HG03439 (cell line): Measurements from ENCODE around the gene DCXR.

Experiments
- ATAC-seq: cut with Tn5 transposase; IDR thresholded peaks from one replicate; pipeline ENCODE4 v1.9.1; 2021; ENCODE audit warnings: mild to moderate bottlenecking, moderate library complexity; ENCODE audit not compliant: unreplicated experiment

Gene DCXR

GRCh38 chr17:82073446-82073845, 35.9 kb upstream of the DCXR start:
- ATAC-seq: no peak

GRCh38 chr17:82072827-82073226, 35.3 kb upstream of the DCXR start:
- no peak for ATAC-seq

- no peak for ATAC-seq
These were observed 33.1 kb upstream of the DCXR start for GRCh38 chr17:82070611-82071010.

GRCh38 chr17:82065638-82066303, 28.3 kb upstream of the DCXR start, which contains the start of gene DUS1L:
TSS of gene DUS1L (minus strand) at chr17:82065804. CDS start at chr17:82065059, 745 bp downstream.
- no peak for ATAC-seq

GRCh38 chr17:82065193-82065637, 27.7 kb upstream of the DCXR start:
- ATAC-seq: no peak

GRCh38 chr17:82064433-82065192, 27.1 kb upstream of the DCXR start:
- no peak for ATAC-seq

GRCh38 chr17:82063424-82064415, 26.2 kb upstream of the DCXR start:
- no peak for ATAC-seq

- ATAC-seq: no peak
These were observed 25.5 kb upstream of the DCXR start for GRCh38 chr17:82062984-82063368.

- no peak for ATAC-seq
These were observed 24.8 kb upstream of the DCXR start for GRCh38 chr17:82062076-82062983.

GRCh38 chr17:82061047-82061925, 23.8 kb upstream of the DCXR start:
- no peak for ATAC-seq

- ATAC-seq: no peak
These were observed 23.1 kb upstream of the DCXR start for GRCh38 chr17:82060614-82061013.

- ATAC-seq: no peak
These were observed 22.5 kb upstream of the DCXR start for GRCh38 chr17:82060001-82060380.

- ATAC-seq: no peak
These were observed 21.9 kb upstream of the DCXR start for GRCh38 chr17:82059272-82060000.

- ATAC-seq: no peak
These were observed 21.4 kb upstream of the DCXR start for GRCh38 chr17:82058855-82059249.

GRCh38 chr17:82058230-82058854, 20.8 kb upstream of the DCXR start:
- no peak for ATAC-seq

- ATAC-seq: no peak
These were observed 19.5 kb upstream of the DCXR start for GRCh38 chr17:82056729-82057621.
